B cell (primary cell): ENCODE data around the gene IL36RN.

ENCODE experiments used
- CTCF ChIP-seq: fragments of 200-600 bp; IDR thresholded peaks from one replicate; pipeline ENCODE4 v1.8.0; 2022; ENCODE audit warnings: antibody characterized with exemption, mild to moderate bottlenecking
- EZH2 ChIP-seq: IDR thresholded peaks from 2 replicates; pipeline ENCODE4 v1.6.1; 2012; ENCODE audit warnings: borderline replicate concordance, low read depth, mild to moderate bottlenecking, moderate library complexity, low read length; ENCODE audit not compliant: insufficient read depth, poor library complexity, severe bottlenecking

GRCh38 chr2:113028112-113028511 is 30.9 kb upstream of the IL36RN start:
- no peak for TF ChIP-seq CTCF
- TF ChIP-seq EZH2: no peak
